ENCODE results near the gene SHISA7.

Gene SHISA7

GRCh38 chr19:55439052-55439451, 4.0 kb downstream of the SHISA7 start:
- no peak for TF ChIP-seq CTCF (IDR thresholded peaks at IDR 0.05; ENCODE audit: extremely low read depth, missing control alignments)
- no peak for DNase-seq (ENCODE audit: low spot score)

- peak; percentile 69 for DNase-seq (ENCODE audit: low spot score)
- TF ChIP-seq CTCF (IDR thresholded peaks at IDR 0.05; ENCODE audit: extremely low read depth, missing control alignments) = no peak
Measured at GRCh38 chr19:55437410-55437809, 5.7 kb downstream of the SHISA7 start.

- DNase-seq (ENCODE audit: low spot score) = no peak
- TF ChIP-seq CTCF (IDR thresholded peaks at IDR 0.05; ENCODE audit: extremely low read depth, missing control alignments) = no peak
Measured at GRCh38 chr19:55436847-55437246, 6.3 kb downstream of the SHISA7 start.

GRCh38 chr19:55435020-55435419, 8.1 kb downstream of the SHISA7 start:
- DNase-seq (ENCODE audit: low spot score) = no peak
- no peak for TF ChIP-seq CTCF (IDR thresholded peaks at IDR 0.05; ENCODE audit: extremely low read depth, missing control alignments)

GRCh38 chr19:55434356-55434919, 8.7 kb downstream of the SHISA7 start:
- no peak for DNase-seq (ENCODE audit: low spot score)
- no peak for TF ChIP-seq CTCF (IDR thresholded peaks at IDR 0.05; ENCODE audit: extremely low read depth, missing control alignments)

GRCh38 chr19:55433292-55433691, 9.8 kb downstream of the SHISA7 start:
- no peak for TF ChIP-seq CTCF (IDR thresholded peaks at IDR 0.05; ENCODE audit: extremely low read depth, missing control alignments)
- peak; percentile 21 for DNase-seq (ENCODE audit: low spot score)

- TF ChIP-seq CTCF (IDR thresholded peaks at IDR 0.05; ENCODE audit: extremely low read depth, missing control alignments) = no peak
- DNase-seq (ENCODE audit: low spot score) = peak; percentile 32
Measured at GRCh38 chr19:55432241-55432959, 10.7 kb downstream of the SHISA7 start.
